HG03432 (cell line): ENCODE results near the gene HMGN1.
A peak's percentile ranks its signal among the peaks of the same experiment; 100 is the strongest.

ENCODE experiments used
- ATAC-seq: cut with Tn5 transposase; IDR thresholded peaks from one replicate; pipeline ENCODE4 v1.9.1; 2021; ENCODE audit warnings: mild to moderate bottlenecking, moderate library complexity; ENCODE audit not compliant: unreplicated experiment

HMGN1 gene

DNA sequence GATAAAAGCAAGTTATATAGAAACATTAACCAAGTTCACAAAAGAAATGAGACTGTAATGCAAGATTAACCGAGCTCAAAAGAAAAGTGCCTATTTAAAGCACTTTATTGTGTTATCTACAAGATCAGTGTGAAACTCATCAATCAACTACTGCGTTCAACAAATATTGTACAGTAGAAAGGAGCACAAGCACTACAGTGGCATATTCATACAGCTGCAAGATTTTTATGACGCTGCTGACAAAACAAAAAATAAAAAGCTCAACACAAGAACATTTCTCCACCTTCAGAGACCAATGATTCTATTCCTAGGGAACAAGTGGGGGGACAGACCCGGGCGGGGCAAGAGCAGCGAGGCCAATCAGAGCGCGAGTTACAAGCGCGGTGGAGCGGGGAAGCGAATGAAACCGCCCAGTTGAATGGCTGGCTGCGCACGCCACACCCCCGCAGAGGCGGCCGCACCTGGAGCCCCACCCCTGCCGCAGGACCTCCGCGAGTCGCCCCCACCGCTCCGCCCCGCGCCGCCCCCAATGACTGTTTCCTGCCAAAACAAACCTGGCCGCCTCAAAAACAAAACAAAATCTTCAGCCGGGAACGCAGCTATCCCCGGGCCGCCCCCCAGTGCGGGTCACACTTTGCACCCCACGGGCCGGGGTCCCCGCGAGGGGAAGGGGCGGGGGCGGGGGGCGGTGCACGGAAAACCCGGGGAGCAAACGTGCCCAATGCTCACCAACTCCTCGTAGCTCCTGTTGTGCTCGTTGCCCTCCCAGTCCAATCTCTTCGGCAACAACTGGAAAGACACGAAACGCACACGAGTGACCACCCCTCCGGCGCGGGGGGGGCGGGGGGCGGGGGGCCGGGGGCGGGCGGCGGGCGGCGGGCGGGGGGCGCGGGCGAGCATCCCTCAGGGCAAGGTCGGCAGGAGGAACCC lies 36.5 kb downstream of the HMGN1 start:
- ATAC-seq = peak; percentile 78

DNA sequence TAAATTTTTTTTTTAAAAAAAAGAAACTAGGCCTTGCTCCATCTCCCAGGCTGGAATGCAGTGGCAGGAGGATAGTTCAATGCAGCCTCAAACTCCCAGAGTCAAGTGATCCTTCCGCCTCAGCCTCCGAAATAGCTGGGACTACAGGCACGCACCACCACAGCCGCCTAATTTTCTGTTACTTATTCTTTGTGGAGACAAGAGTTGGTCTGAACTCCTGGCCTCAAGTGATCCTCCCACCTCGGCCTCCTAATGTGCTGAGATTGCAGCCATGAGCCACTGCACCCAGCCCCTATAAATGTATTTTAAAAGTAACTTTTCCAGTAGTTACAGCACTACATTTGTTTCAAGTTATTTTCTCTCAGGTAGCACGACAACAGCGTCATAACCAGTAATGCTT lies 37.7 kb downstream of the HMGN1 start:
- no peak for ATAC-seq

DNA sequence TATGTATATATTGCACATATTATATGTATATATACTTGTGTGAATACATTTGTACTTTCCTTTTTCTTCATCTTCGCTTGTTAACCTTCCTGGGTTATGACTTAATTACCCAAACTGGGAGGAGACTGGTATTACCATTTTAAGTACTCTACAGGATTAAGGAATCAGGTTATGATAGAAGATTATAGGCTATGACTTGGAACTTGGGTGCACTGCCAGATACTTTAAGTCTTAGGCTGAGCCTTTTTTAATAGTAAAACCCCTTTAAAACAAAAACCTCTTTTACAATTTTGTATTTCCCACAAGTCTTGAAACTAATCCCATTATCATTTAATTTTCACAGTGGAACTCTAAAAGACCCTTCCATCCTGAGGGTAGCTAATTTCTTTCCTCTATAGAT lies 41.4 kb downstream of the HMGN1 start:
- ATAC-seq = no peak

DNA sequence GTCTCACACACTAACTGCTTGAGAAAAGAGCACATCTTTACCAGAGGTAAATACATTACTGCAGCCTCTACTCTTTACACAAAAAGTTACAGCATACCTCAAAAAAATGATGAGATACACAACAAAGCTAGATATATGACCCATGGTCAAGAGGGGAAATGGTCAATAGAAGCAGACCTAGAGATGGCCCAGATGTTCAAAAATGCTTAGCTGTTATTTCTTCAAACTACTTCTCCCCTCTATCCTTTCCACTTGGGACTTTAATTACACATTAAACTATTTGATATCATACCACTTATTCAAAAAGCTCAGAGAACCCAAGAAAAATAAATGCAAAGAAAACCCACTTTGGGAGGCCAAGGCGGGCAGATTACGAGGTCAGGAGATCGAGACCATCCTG lies 48.3 kb downstream of the HMGN1 start:
- ATAC-seq = no peak

DNA sequence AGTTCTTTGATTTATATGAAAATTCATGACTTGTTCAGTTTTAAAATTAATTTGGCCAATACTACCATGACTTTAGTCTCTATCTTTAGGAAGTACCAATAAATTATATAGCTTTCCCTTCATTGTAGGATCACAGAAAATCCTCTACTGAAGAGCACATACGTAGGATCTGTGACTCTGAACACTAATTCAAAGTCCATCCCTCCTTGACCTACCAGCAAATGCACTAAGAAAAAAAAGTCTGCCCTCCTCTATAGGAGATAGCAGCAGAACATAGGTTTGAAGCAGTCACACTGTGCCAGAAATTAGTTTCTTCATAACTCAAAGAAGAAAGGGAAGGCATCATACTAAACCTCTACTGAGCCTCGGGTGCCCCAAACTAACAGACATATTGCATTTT lies 52.0 kb downstream of the HMGN1 start:
- ATAC-seq = no peak
